ENCODE results near the gene SOX6.

DNA sequence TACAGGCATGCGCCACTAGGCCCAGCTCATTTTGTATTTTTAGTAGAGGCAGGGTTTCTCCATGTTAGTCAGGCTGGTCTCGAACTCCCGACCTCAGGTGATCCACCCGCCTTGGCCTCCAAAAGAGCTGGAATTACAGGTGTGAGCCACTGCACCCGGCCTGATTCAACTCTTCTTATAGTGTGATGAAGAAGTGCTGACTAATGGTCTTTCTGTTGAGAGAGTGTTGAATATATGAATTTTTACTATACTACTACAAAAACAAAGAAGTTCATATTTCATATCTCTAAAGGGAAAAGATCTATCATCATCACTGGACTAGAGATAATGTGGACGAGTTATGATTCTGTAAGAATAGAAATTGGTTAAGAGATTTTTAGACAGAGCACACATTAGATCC lies 320.1 kb downstream of the SOX6 start:
- TF ChIP-seq CTCF (IDR thresholded peaks at IDR 0.05), result no peak
- TF ChIP-seq POLR2AphosphoS5 (IDR thresholded peaks at IDR 0.05), result no peak
- TF ChIP-seq POLR2A (IDR thresholded peaks at IDR 0.05; ENCODE audit: low read depth), result no peak

Measured in esophagus muscularis mucosa (tissue), 3 donors.